ENCODE measurements around the gene RNF224.

GRCh38 chr9:137247916-137248175 is 20.5 kb downstream of the RNF224 start:
- TF ChIP-seq POLR2AphosphoS5 (IDR thresholded peaks at IDR 0.05; ENCODE audit: low read length) (no peak), EGR1 (IDR thresholded peaks at IDR 0.05; ENCODE audit: borderline replicate concordance in 1 of 2, low read depth in 2 of 2, low read length in 2 of 2) (no peak), CTCF (IDR thresholded peaks at IDR 0.05 in 2 of 3, conservative IDR thresholded peaks at IDR 0.05 in 1 of 3; ENCODE audit: control insufficient read depth in 2 of 3, extremely low read depth in 1 of 3, insufficient read depth in 1 of 3, low read depth in 3 of 3, low read length in 3 of 3) (no peak), CEBPZ (IDR thresholded peaks at IDR 0.05; ENCODE audit: low read depth, low read length) (no peak), SMARCA5 (IDR thresholded peaks at IDR 0.05) (no peak), PBX3 (IDR thresholded peaks at IDR 0.05; ENCODE audit: insufficient replicate concordance, low read depth, low read length) (no peak), BRCA1 (IDR thresholded peaks at IDR 0.05; ENCODE audit: low read depth, low read length) (no peak), SMC3 (IDR thresholded peaks at IDR 0.05; ENCODE audit: borderline replicate concordance, low read length) (no peak), EP300 (IDR thresholded peaks at IDR 0.05; ENCODE audit: borderline replicate concordance in 1 of 2, control insufficient read depth in 1 of 2, low read depth in 2 of 2, low read length in 2 of 2) (no peak), GABPA (IDR thresholded peaks at IDR 0.05; ENCODE audit: low read depth) (no peak), SRF (IDR thresholded peaks at IDR 0.05; ENCODE audit: low read depth in 2 of 2, low read length in 2 of 2) (no peak), POLR2A (IDR thresholded peaks at IDR 0.05; ENCODE audit: low read depth, low read length) (no peak), TAF1 (IDR thresholded peaks at IDR 0.05; ENCODE audit: borderline replicate concordance, low read depth, low read length) (no peak)

Data from GM12878 (cell line).